BE2C (cell line): ENCODE measurements around the gene ZNRF4.

Experiments used
- DNase-seq: peaks from one replicate; pipeline ENCODE4 v3.0.0-alpha.2; 2020
- H3K27me3 ChIP-seq: fragments of 250-450 bp; sonication (Bioruptor Pico); 2 replicates; pipeline ENCODE4 v1.5.1; 2020; ENCODE audit warnings: mild to moderate bottlenecking
- H3K36me3 ChIP-seq: fragments of 250-450 bp; sonication (Bioruptor Pico); 2 replicates; pipeline ENCODE4 v1.5.1; 2020; ENCODE audit warnings: mild to moderate bottlenecking
- H3K4me1 ChIP-seq: fragments of 250-450 bp; sonication (Bioruptor Pico); 2 replicates; pipeline ENCODE4 v1.5.1; 2020
- H3K4me3 ChIP-seq: 2 replicates; pipeline ENCODE4 v1.5.1; 2011; ENCODE audit warnings: low read depth, low read length
- H3K9me3 ChIP-seq: fragments of 250-450 bp; sonication (Bioruptor Pico); 2 replicates; pipeline ENCODE4 v1.5.1; 2020
- TF ChIP-seq, protein P1 (sequence below): IDR thresholded peaks from 2 replicates; pipeline ENCODE4 v1.5.1; 2012; ENCODE audit warnings: mild to moderate bottlenecking, low read depth, low read length

Gene ZNRF4

DNA sequence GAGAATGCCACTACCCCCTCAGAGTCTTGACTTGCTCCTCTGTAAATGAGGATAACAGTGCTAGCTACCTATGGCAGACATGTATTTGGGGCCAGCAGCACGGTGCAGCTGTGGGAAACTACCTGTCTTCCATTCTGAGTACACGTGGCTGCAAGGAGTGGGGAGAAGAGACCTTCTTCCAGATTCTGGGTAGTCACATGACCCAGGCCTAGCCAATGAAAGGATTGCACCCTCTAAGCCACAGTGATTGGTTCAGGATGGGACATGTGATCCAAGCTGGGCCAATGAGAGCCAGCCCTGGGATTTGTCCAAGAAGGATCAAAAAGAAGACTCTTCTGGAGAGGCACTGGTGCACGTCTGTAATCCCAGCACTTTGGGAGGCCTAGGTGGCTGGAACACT lies 5.5 kb downstream of the ZNRF4 start:
- DNase-seq, result peak; percentile 31
- Histone ChIP-seq H3K27me3 (no peaks in the 10 kb centered on the region), H3K36me3 (no peaks in the 10 kb centered on the region), H3K4me3 (no peak overlapping the region), H3K4me1 (no peaks in the 10 kb centered on the region), H3K9me3 (no peaks in the 10 kb centered on the region)
- TF ChIP-seq, protein P1, sequence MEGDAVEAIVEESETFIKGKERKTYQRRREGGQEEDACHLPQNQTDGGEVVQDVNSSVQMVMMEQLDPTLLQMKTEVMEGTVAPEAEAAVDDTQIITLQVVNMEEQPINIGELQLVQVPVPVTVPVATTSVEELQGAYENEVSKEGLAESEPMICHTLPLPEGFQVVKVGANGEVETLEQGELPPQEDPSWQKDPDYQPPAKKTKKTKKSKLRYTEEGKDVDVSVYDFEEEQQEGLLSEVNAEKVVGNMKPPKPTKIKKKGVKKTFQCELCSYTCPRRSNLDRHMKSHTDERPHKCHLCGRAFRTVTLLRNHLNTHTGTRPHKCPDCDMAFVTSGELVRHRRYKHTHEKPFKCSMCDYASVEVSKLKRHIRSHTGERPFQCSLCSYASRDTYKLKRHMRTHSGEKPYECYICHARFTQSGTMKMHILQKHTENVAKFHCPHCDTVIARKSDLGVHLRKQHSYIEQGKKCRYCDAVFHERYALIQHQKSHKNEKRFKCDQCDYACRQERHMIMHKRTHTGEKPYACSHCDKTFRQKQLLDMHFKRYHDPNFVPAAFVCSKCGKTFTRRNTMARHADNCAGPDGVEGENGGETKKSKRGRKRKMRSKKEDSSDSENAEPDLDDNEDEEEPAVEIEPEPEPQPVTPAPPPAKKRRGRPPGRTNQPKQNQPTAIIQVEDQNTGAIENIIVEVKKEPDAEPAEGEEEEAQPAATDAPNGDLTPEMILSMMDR, result no peak

DNA sequence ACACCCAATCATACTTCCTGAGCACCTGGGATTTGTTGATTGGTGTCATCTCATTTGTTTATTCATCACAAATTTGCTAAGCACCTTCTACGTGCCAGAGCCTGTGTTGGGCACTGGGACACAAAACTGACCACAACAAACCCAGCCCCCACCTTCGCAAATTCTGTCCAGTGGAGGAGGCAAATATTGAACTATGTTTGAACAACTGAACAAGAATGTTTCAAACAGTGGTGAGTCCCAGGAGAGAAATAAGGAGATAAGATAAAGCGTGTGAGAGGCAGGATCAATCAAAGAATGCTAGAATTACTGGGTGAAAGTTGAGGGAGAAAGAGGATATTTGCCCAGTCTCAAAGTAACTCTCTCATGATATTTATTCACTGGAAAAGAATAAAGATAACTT lies 8.7 kb downstream of the ZNRF4 start:
- no peak overlapping the region for H3K4me3 ChIP-seq
- H3K36me3 ChIP-seq, result no peaks in the 10 kb centered on the region
- TF ChIP-seq, protein P1, result no peak
- H3K27me3 ChIP-seq, result no peaks in the 10 kb centered on the region
- no peak for DNase-seq
- H3K9me3 ChIP-seq, result no peaks in the 10 kb centered on the region
- H3K4me1 ChIP-seq, result no peaks in the 10 kb centered on the region

DNA sequence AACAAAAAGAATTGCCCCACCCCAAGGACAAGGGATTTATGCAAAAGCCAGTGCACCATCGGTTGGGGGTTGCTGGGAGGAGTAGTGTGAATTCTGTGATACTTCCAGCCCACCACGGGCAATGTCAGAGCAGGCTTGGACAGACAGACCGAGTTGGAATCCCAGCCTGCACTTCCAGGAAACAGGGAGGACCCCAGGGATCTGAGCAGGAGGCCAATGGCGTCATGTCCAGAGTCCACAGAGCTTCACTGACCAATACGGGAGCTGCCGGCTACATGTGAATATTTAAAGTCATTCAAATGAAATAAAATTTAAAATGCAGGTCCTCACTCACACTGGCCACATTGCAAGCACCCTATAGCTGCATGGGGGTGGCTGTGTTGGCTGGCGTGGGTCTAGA lies 10.9 kb downstream of the ZNRF4 start:
- Histone ChIP-seq H3K4me3 (no peak overlapping the region), H3K9me3 (no peaks in the 10 kb centered on the region), H3K27me3 (no peaks in the 10 kb centered on the region), H3K4me1 (no peaks in the 10 kb centered on the region), H3K36me3 (no peaks in the 10 kb centered on the region)
- no peak for DNase-seq
- TF ChIP-seq, protein P1, result no peak

DNA sequence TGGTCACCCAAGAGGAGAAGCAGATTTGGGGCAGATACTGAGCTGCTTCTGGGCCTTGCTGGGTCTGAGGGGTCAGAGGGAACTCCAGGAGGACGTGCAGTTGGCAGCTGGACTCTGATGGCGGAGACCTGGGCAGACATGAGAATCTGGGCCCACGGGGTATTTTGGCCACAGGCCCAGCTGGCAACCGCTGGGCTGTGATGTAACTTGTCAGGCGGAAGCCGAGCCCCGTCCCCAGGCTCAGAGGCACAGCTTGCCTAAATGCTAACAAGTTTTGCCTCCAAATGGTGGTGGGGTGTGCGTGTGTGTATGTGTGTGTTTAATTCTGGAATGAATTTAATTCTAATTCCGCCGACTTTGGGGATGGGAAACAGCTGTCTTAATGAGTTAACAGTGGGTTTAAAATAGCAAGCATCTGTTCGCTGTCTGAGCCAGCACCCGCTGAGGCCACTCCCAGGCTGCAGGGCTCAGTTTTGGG lies 11.6 kb downstream of the ZNRF4 start:
- TF ChIP-seq, protein P1, result no peak
- Histone ChIP-seq H3K4me1 (no peaks in the 10 kb centered on the region), H3K4me3 (no peak overlapping the region), H3K9me3 (no peaks in the 10 kb centered on the region), H3K27me3 (no peaks in the 10 kb centered on the region), H3K36me3 (no peaks in the 10 kb centered on the region)
- DNase-seq, result peak; percentile 40

DNA sequence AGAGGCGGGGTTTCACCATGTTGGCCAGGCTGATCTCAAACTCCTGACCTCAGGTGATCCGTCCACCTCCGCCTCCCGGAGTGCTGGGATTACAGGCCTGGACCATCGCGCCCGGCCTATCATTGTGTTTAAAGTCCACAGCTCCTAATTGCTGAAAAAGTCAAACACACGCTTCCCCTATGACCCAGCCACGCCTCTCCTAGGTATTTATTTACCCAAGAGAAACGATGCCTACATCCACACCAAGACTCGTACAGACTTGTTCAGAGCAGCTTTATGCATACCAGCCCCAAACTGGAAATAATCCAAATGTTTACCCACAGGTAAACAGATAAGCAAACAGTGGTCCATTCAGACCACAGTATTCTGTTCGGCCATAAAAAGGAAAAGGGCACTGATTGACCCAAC lies 15.1 kb downstream of the ZNRF4 start:
- H3K36me3 ChIP-seq, result no peaks in the 10 kb centered on the region
- H3K27me3 ChIP-seq, result no peaks in the 10 kb centered on the region
- TF ChIP-seq, protein P1, result no peak
- no peak overlapping the region for H3K4me3 ChIP-seq
- H3K4me1 ChIP-seq, result no peaks in the 10 kb centered on the region
- H3K9me3 ChIP-seq, result no peaks in the 10 kb centered on the region
- DNase-seq, result no peak

DNA sequence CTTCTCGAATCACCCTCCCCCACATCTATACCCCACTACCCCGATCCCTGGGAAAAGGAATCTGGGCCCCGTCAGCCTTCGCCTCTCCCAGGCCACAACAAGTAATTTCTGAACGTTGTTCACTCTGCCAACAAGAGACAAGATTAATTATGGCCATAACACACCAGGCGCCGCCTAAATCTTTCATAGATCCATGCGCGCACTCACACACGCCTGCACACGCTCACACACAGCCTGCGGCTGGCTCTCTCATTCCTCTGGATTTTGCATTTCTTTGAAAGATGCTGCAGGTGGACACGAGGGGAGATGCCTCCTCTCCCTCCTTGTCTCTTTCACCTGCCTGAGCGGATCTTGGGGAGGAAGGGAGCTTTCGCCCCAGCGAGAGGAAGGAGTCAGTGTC lies 17.1 kb downstream of the ZNRF4 start:
- Histone ChIP-seq H3K4me1 (no peaks in the 10 kb centered on the region), H3K4me3 (no peak overlapping the region), H3K27me3 (no peaks in the 10 kb centered on the region), H3K36me3 (no peaks in the 10 kb centered on the region), H3K9me3 (no peaks in the 10 kb centered on the region)
- TF ChIP-seq, protein P1, result no peak
- DNase-seq, result no peak
